ENCODE measurements around the gene ACTL10. TPM values are rescaled to one million over a fixed set of nuclear protein-coding genes. Genes with fewer than 3 reads are reported as not detected.
A peak's percentile ranks its signal among the peaks of the same experiment; 100 is the strongest.

ACTL10 gene
- total and polyA plus RNA-seq, 2 of the 13 experiments (the other 11 are each of a cell fraction or from before 2014, with no cell fraction given): not detected

DNA sequence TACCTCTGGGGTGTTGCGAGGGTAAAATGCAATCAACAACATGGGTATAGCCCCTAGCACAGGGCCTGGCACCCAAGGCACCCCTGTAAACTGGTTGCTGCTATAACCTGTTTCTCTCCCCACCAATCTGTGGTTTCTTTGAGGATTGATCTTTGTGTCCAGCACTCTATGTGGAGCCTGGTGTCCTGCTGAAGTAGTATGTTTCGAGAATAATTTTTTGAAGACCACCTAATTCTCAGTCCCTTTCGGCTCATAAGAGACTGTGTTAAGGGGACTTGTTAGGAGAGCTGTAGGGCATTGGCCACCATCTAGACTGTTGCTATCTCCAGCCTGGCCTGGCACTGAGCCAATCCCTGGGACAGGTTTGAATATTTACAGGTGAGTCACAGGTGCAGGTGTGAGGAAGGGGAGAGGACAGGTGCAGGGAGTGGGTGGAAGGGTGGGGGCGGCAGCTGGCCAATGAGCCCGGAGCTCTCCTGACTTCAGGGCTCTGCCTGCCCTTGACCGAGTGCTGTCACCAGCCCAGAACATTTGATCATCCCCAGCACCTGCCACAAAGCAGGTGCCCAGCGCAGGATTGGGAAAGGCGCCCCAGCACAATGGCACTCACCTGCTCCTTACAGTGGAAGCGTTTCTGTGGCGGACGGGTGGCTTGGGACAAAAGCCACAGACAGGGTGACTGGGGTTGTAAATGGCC, 12.7 kb upstream of the ACTL10 start (continued):
- no peak for TF ChIP-seq ZBTB3 (CRISPR knock-in tag; IDR thresholded peaks at IDR 0.05; ENCODE audit: borderline replicate concordance, low read depth)
- TF ChIP-seq HMG20B (CRISPR knock-in tag; conservative IDR thresholded peaks at IDR 0.05): no peak; the same call in 1 of the 2 replicates
- no peak for TF ChIP-seq PHF8 (CRISPR knock-in tag; IDR thresholded peaks at IDR 0.05)
- TF ChIP-seq NFE2L2 (IDR thresholded peaks at IDR 0.05; ENCODE audit: low read length): no peak
- TF ChIP-seq FLYWCH1 (CRISPR knock-in tag; IDR thresholded peaks at IDR 0.05): no peak
- no peak for TF ChIP-seq CREB1 (IDR thresholded peaks at IDR 0.05)
- no peak for TF ChIP-seq CREB1 (CRISPR knock-in tag; IDR thresholded peaks at IDR 0.05)
- 0 out of 2 replicates have a peak, but pooled peaks have one; percentile 28 for TF ChIP-seq PAF1 (CRISPR knock-in tag; IDR thresholded peaks at IDR 0.05)
- TF ChIP-seq NR3C1 (CRISPR knock-in tag; IDR thresholded peaks at IDR 0.05): no peak
- TF ChIP-seq ETV5 (CRISPR knock-in tag; IDR thresholded peaks at IDR 0.05; ENCODE audit: borderline replicate concordance): no peak
- TF ChIP-seq ZKSCAN8 (CRISPR knock-in tag; IDR thresholded peaks at IDR 0.05; ENCODE audit: borderline replicate concordance): no peak
- TF ChIP-seq, protein P1, sequence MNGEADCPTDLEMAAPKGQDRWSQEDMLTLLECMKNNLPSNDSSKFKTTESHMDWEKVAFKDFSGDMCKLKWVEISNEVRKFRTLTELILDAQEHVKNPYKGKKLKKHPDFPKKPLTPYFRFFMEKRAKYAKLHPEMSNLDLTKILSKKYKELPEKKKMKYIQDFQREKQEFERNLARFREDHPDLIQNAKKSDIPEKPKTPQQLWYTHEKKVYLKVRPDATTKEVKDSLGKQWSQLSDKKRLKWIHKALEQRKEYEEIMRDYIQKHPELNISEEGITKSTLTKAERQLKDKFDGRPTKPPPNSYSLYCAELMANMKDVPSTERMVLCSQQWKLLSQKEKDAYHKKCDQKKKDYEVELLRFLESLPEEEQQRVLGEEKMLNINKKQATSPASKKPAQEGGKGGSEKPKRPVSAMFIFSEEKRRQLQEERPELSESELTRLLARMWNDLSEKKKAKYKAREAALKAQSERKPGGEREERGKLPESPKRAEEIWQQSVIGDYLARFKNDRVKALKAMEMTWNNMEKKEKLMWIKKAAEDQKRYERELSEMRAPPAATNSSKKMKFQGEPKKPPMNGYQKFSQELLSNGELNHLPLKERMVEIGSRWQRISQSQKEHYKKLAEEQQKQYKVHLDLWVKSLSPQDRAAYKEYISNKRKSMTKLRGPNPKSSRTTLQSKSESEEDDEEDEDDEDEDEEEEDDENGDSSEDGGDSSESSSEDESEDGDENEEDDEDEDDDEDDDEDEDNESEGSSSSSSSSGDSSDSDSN (CRISPR knock-in tag; IDR thresholded peaks at IDR 0.05): no peak
- no peak for TF ChIP-seq ZNF83 (CRISPR knock-in tag; IDR thresholded peaks at IDR 0.05; ENCODE audit: borderline replicate concordance)
- no peak for TF ChIP-seq ZNF703 (CRISPR knock-in tag; IDR thresholded peaks at IDR 0.05; ENCODE audit: borderline replicate concordance)
- TF ChIP-seq, protein P2, sequence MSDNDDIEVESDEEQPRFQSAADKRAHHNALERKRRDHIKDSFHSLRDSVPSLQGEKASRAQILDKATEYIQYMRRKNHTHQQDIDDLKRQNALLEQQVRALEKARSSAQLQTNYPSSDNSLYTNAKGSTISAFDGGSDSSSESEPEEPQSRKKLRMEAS (IDR thresholded peaks at IDR 0.05): no peak
- no peak for TF ChIP-seq ZNF367 (CRISPR knock-in tag; IDR thresholded peaks at IDR 0.05; ENCODE audit: borderline replicate concordance)
- TF ChIP-seq GTF2F1 (IDR thresholded peaks at IDR 0.05; ENCODE audit: low read length): no peak
- TF ChIP-seq NKX3-1 (CRISPR knock-in tag; IDR thresholded peaks at IDR 0.05): no peak
- TF ChIP-seq SAFB2 (CRISPR knock-in tag; IDR thresholded peaks at IDR 0.05; ENCODE audit: borderline replicate concordance, low read depth): no peak
- 0 out of 2 replicates have a peak, but pooled peaks have one; percentile 17 for TF ChIP-seq ZNF572 (CRISPR knock-in tag; IDR thresholded peaks at IDR 0.05)
- TF ChIP-seq, protein P3, sequence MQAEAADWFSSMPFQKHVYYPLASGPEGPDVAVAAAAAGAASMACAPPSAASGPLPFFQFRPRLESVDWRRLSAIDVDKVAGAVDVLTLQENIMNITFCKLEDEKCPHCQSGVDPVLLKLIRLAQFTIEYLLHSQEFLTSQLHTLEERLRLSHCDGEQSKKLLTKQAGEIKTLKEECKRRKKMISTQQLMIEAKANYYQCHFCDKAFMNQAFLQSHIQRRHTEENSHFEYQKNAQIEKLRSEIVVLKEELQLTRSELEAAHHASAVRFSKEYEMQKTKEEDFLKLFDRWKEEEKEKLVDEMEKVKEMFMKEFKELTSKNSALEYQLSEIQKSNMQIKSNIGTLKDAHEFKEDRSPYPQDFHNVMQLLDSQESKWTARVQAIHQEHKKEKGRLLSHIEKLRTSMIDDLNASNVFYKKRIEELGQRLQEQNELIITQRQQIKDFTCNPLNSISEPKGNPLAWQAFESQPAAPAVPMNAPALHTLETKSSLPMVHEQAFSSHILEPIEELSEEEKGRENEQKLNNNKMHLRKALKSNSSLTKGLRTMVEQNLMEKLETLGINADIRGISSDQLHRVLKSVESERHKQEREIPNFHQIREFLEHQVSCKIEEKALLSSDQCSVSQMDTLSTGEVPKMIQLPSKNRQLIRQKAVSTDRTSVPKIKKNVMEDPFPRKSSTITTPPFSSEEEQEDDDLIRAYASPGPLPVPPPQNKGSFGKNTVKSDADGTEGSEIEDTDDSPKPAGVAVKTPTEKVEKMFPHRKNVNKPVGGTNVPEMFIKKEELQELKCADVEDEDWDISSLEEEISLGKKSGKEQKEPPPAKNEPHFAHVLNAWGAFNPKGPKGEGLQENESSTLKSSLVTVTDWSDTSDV (CRISPR knock-in tag; IDR thresholded peaks at IDR 0.05): peak; percentile 11; the same call in 1 of the 2 replicates
- TF ChIP-seq PHF21A (CRISPR knock-in tag; IDR thresholded peaks at IDR 0.05): no peak
- no peak for TF ChIP-seq MTF1 (CRISPR knock-in tag; IDR thresholded peaks at IDR 0.05)
- TF ChIP-seq, protein P4, sequence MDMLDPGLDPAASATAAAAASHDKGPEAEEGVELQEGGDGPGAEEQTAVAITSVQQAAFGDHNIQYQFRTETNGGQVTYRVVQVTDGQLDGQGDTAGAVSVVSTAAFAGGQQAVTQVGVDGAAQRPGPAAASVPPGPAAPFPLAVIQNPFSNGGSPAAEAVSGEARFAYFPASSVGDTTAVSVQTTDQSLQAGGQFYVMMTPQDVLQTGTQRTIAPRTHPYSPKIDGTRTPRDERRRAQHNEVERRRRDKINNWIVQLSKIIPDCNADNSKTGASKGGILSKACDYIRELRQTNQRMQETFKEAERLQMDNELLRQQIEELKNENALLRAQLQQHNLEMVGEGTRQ (IDR thresholded peaks at IDR 0.05; ENCODE audit: low read depth, low read length): no peak
- TF ChIP-seq, protein P4 (CRISPR knock-in tag; IDR thresholded peaks at IDR 0.05; ENCODE audit: borderline replicate concordance): no peak
